ELF-1 (cell line): Measurements from ENCODE around the gene EEF2K.
"Not testable (repeated sequence)": the region's sequence is repeated elsewhere in the genome, so short reads cannot be mapped to it uniquely, and the experiment has no call there.

Experiments
- DNase-seq: peaks from one replicate; pipeline ENCODE4 v3.0.0-alpha.2; 2016; ENCODE audit warnings: low read depth, low spot score

EEF2K gene

GRCh38 chr16:22293137-22294106, 87.3 kb downstream of the EEF2K start:
- no peak for DNase-seq

GRCh38 chr16:22296225-22297113, 90.4 kb downstream of the EEF2K start:
- no peak for DNase-seq

- peak; percentile 100 for DNase-seq
Observed at GRCh38 chr16:22297114-22297870, 91.2 kb downstream of the EEF2K start, which contains the start of gene POLR3E. Gene POLR3E, plus strand, starts transcription at chr16:22297409. Its CDS starts 5,560 bp downstream, at chr16:22302969.

GRCh38 chr16:22297871-22298733, 92.0 kb downstream of the EEF2K start:
- peak; percentile 85 for DNase-seq

- DNase-seq = no peak
Observed at GRCh38 chr16:22299036-22299435, 93.0 kb downstream of the EEF2K start.

- DNase-seq = peak; percentile 58
Observed at GRCh38 chr16:22300427-22301071, 94.5 kb downstream of the EEF2K start.

GRCh38 chr16:22301423-22301822, 95.3 kb downstream of the EEF2K start:
- not testable (repeated sequence) for DNase-seq

- DNase-seq = no peak
Observed at GRCh38 chr16:22302776-22303363, 96.8 kb downstream of the EEF2K start.

GRCh38 chr16:22304411-22304810, 98.3 kb downstream of the EEF2K start:
- DNase-seq = no peak

- no peak for DNase-seq
Observed at GRCh38 chr16:22306788-22307187, 100.7 kb downstream of the EEF2K start.

GRCh38 chr16:22307838-22308237, 101.8 kb downstream of the EEF2K start:
- DNase-seq = no peak

GRCh38 chr16:22308824-22309520, 102.9 kb downstream of the EEF2K start:
- no peak for DNase-seq

GRCh38 chr16:22311520-22311919, 105.4 kb downstream of the EEF2K start:
- DNase-seq = no peak

GRCh38 chr16:22312897-22313781, 107.1 kb downstream of the EEF2K start:
- peak; percentile 16 for DNase-seq

- DNase-seq = no peak
Observed at GRCh38 chr16:22313876-22314470, 107.9 kb downstream of the EEF2K start.

- peak; percentile 42 for DNase-seq
Observed at GRCh38 chr16:22314661-22315626, 108.9 kb downstream of the EEF2K start.
